Omental fat pad (tissue), 4 donors: ENCODE results near the gene KRT77. TPM values are rescaled to one million over a fixed set of nuclear protein-coding genes. Genes with fewer than 3 reads are reported as not detected.

ENCODE experiments used
- ATAC-seq: fragments of 150-250 bp; one replicate; pipeline ENCODE4 v1.9.1; 2016; ENCODE audit warnings: mild to moderate bottlenecking, moderate library complexity; ENCODE audit not compliant: low FRiP score
- DNase-seq: peaks from one replicate; pipeline ENCODE4 v3.0.0-alpha.2; 2019; ENCODE audit warnings: low spot score
- total RNA-seq, 4 donors: library from RNA; depleted of rRNA; stranded (reverse); fragments of >200 nt; gene quantifications; one replicate each; pipeline ENCODE4 v1.1.0, GENCODE V29; 2016
- TF ChIP-seq, protein P1 (sequence below), 3 donors: fragments of 450-650 bp; IDR thresholded peaks; one replicate each; pipeline ENCODE4 v1.5.1; 2016 to 2017; ENCODE audit warnings: antibody characterized with exemption in 3 of 3, mild to moderate bottlenecking in 3 of 3, moderate library complexity in 2 of 3

KRT77 gene
- total RNA-seq, 4 donors from 2014 or later = not detected

DNA sequence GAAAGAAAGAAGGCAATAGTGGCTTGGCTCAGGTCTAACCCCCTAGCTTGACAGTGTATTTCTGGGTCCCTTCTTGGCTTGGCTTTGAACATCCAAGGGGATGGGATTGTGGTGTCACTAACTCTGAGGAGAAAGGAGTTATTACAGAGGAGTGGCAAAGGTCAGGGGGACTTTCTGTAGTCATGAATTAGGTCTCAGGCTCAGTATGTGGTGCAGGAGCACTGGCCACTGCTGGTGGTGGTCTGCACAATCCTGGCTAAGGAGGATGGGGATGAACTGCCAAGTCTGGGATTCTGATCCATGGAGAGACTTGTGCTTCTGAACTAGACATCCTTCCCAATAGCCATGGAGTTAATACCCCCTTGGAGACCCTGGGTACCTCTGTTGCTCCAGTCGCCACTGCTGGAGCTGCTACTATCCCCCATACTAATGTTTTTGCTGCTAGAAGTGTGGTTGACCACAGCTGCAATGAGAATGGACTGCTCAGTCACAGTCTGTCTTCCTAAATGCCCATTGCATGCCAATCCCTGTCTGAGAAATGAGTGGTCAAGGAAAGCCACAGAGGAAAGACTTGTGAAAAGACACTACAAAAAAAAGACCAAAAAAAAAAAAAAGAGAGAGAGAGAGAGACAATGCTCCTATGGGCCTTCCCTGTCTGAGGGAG is 41.3 kb upstream of the KRT77 start:
- DNase-seq (no peak), ATAC-seq (no peak)
- TF ChIP-seq, protein P1, sequence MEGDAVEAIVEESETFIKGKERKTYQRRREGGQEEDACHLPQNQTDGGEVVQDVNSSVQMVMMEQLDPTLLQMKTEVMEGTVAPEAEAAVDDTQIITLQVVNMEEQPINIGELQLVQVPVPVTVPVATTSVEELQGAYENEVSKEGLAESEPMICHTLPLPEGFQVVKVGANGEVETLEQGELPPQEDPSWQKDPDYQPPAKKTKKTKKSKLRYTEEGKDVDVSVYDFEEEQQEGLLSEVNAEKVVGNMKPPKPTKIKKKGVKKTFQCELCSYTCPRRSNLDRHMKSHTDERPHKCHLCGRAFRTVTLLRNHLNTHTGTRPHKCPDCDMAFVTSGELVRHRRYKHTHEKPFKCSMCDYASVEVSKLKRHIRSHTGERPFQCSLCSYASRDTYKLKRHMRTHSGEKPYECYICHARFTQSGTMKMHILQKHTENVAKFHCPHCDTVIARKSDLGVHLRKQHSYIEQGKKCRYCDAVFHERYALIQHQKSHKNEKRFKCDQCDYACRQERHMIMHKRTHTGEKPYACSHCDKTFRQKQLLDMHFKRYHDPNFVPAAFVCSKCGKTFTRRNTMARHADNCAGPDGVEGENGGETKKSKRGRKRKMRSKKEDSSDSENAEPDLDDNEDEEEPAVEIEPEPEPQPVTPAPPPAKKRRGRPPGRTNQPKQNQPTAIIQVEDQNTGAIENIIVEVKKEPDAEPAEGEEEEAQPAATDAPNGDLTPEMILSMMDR (IDR thresholded peaks at IDR 0.05) = no peak

DNA sequence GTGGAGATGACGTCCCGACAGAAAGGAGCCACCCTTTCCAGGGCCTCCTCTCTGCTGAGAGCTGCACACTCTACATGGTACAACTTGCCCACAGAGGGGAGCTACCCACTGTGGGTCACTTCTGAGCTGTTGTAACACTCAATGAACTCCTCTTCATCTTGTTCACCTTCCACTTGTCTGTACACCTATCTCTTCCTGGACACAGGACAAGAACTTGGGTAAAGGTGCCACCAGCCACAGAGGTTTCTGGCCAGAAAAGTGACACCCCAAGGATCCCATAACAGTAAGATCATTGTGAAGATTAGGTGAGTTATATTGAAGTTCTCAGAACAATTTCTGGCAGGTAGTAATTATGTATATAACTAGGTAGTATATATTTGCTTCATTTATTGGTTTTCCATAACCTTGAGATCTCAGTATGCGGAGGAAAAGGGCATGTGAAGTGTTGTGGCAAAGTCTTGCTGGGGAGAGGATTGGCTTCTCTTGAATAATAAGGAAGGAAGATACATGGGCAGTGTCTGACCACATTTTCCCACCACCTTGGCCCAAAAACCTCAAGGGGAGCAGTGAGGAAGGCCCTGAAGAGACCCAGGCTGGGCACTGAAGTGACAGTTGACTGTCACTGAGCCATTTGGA is 39.6 kb upstream of the KRT77 start:
- DNase-seq = no peak
- ATAC-seq = no peak
- TF ChIP-seq, protein P1 (IDR thresholded peaks at IDR 0.05) = no peak

DNA sequence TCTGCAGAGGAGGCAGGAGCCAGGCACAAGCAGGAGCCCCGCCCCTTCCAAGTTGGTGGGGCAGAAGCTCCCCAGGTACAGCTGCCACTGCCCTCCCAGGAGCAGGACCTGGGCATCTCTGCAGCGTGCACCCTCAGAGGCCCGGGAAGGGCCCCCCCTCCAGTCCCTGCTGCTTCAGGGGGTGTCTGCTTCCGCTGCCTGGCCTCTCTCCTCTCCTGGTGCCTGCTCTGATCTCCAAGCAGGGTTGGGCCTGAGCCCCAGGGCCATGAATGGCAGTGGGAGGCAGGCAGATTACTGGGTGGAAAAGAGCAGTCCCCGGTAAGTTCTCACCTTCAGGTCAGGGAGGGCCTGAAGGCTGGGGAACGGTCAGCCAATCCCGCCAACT is 38.9 kb upstream of the KRT77 start:
- no peak for ATAC-seq
- TF ChIP-seq, protein P1 (IDR thresholded peaks at IDR 0.05) = no peak
- no peak for DNase-seq

DNA sequence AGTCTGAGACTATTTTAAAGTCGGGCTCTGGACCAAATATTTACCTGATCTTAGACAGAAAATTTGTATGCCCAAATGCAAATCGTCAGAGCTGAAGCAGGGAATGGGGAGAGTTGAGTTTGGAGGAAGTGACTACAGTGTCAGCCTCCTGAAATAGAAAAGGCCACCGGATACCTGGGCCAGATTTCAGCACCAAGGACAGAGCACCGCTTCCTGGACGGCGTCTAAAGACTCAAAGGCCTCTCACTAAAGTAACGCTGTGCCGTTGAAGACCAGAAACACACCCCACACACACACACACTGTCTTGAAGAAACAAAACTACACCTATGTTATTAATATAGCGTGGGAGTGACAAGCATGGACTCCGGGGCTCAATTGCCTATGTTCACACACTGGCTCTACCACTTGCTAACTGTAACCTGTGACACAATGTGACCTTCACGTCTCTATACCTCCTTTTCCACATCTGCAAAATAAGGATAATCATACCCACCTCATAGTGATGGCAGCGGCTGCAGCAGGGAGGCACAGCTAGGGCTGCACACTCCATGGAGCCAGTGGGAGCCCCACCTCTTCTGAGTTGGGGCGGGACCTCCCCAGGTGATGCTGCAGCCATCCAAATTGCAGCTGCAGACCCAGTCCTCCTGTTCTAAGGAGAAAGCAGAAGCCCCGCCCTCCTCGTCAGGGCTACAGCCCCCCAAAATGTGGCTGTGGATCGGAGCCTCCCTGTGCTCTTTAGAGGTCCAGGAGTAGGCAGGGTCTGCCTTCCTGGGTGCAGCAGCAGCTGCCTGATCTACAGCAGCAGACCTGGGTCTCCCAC is 38.3 kb upstream of the KRT77 start:
- ATAC-seq (no peak), DNase-seq (no peak)
- TF ChIP-seq, protein P1 (IDR thresholded peaks at IDR 0.05) = no peak

DNA sequence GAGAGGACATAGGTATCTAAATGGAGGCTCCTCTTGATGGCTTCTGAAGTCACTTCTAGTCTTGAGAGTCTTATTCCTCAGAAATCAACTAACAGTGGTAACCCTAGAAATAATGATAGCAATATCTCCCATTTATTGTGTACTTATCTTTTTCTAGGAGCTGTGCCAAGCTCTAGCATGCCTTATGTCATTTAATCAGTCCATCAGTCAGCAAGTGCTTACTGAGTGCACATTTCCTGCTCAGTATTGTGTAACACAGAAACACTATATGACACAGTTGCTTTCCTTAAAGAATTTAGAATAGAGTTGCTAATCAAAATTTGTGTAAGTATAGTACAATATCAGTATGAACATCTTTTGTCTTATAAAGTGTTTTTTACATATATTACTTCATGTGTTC is 37.3 kb upstream of the KRT77 start:
- TF ChIP-seq, protein P1 (IDR thresholded peaks at IDR 0.05) = no peak
- no peak for ATAC-seq

DNA sequence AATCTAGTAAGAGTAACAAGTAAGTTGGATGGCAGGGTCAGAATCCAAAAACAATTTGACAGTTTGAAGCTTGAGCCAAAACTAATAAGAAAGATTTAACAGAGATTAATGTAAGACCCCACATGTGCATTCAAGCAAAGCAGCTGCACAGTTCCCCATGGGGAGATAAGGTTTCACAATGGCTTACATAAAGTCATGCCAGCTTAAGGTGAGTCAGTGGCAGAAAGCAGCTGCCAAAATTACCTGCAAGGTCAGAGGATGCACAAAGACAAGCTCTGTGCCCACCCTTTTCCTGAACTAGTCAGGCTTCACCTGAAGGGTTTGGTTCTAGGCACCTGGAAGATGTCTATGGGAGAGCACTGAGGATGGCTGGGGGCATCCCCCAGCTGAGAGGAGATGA is 36.6 kb upstream of the KRT77 start:
- no peak for ATAC-seq
- TF ChIP-seq, protein P1 (IDR thresholded peaks at IDR 0.05) = no peak

More for the DNA sequence above, 37.3 kb upstream of the KRT77 start:
- DNase-seq = no peak

More for the DNA sequence above, 36.6 kb upstream of the KRT77 start:
- DNase-seq = no peak
